NT2/D1 (cell line): ENCODE measurements around the gene RBM38.

Experiments used
- DNase-seq: peaks from one replicate; pipeline ENCODE4 v3.0.0-alpha.2; 2011; ENCODE audit warnings: low read depth, low spot score
- H3K27me3 ChIP-seq: 2 replicates; pipeline ENCODE4 v1.6.0; 2011; ENCODE audit warnings: mild to moderate bottlenecking; ENCODE audit not compliant: insufficient read length, insufficient read depth
- H3K36me3 ChIP-seq: 2 replicates; pipeline ENCODE4 v1.6.1; 2011; ENCODE audit warnings: mild to moderate bottlenecking, low read length, mixed read lengths; ENCODE audit not compliant: insufficient read depth, insufficient read length
- H3K4me1 ChIP-seq: 2 replicates; pipeline ENCODE4 v1.5.1; 2011; ENCODE audit not compliant: insufficient read depth, insufficient read length
- H3K4me3 ChIP-seq: 2 replicates; pipeline ENCODE4 v1.5.1; 2011; ENCODE audit warnings: low read depth; ENCODE audit not compliant: insufficient read length
- H3K9ac ChIP-seq: 2 replicates; pipeline ENCODE4 v1.6.0; 2011; ENCODE audit warnings: low read depth; ENCODE audit not compliant: insufficient read length
- H3K9me3 ChIP-seq: 2 replicates; pipeline ENCODE4 v1.5.1; 2011; ENCODE audit warnings: mild to moderate bottlenecking, low read length; ENCODE audit not compliant: insufficient read depth
- SUZ12 ChIP-seq: IDR thresholded peaks from 2 replicates; pipeline ENCODE4 v1.6.1; 2011; ENCODE audit not compliant: insufficient read length, insufficient read depth; ENCODE audit errors: extremely low read depth
- YY1 ChIP-seq: IDR thresholded peaks from 2 replicates; pipeline ENCODE4 v1.6.1; 2011; ENCODE audit not compliant: insufficient read length, insufficient read depth
- ZNF274 ChIP-seq: IDR thresholded peaks from 2 replicates; pipeline ENCODE4 v1.6.1; 2011; ENCODE audit warnings: mild to moderate bottlenecking, low read depth, low read length

The RBM38 gene

DNA sequence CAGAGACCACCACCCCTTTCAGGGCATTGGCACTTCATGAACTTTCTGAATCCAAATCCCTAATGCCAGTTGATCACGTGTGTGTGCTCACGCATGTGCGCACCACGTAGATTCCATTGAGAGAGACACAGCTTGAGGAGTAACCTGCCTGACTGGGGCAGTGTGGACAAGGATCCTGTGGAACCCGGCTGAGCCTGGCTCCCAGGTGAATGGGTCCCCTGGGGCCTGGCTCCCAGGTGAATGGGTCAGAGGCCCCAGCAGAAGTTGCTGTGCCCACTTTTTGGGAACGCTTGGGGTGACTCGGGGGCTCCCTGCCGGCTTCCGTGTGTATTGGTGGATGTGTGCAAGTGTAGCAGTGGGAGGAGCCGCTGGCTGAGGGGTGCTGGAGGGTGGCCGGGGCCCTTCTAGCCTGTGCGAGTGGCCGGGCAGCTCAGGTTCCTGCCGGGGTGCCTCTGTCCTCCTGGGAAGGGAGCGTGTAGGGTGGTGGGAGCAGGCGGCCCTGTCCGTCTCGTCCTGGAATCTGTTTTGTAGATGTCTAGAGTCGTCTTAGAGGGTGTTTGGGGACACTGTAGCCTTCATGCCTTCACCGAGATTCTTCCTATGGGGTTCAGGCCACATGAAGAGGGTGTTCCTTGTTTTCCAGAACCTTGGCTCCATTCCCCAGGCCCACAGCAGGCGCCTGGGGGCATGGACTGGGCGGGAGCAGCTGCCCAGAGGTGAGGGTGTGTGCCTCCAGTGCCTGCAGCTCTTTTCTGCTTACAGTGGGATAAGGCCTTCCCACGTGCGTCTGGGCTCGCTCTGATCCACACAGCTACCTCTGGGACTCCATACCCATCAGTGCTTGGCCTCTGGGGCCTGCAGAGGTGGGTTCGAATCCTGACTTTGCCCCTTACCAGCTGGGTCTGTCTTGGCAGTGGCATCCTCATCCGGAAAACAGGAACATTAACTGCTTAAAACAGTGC, 3.2 kb downstream of the RBM38 start:
- Histone ChIP-seq H3K27me3 (peaks cover 13% of the 10 kb centered on the region), H3K4me3 (no peak overlapping the region), H3K4me1 (peaks cover 39% of the 10 kb centered on the region), H3K9me3 (no peaks in the 10 kb centered on the region), H3K36me3 (peaks cover 69% of the 10 kb centered on the region), H3K9ac (peak overlapping the region; percentile 23)
- no peak for DNase-seq
- no peak for TF ChIP-seq SUZ12
- no peak for TF ChIP-seq ZNF274
- TF ChIP-seq YY1, result no peak

DNA sequence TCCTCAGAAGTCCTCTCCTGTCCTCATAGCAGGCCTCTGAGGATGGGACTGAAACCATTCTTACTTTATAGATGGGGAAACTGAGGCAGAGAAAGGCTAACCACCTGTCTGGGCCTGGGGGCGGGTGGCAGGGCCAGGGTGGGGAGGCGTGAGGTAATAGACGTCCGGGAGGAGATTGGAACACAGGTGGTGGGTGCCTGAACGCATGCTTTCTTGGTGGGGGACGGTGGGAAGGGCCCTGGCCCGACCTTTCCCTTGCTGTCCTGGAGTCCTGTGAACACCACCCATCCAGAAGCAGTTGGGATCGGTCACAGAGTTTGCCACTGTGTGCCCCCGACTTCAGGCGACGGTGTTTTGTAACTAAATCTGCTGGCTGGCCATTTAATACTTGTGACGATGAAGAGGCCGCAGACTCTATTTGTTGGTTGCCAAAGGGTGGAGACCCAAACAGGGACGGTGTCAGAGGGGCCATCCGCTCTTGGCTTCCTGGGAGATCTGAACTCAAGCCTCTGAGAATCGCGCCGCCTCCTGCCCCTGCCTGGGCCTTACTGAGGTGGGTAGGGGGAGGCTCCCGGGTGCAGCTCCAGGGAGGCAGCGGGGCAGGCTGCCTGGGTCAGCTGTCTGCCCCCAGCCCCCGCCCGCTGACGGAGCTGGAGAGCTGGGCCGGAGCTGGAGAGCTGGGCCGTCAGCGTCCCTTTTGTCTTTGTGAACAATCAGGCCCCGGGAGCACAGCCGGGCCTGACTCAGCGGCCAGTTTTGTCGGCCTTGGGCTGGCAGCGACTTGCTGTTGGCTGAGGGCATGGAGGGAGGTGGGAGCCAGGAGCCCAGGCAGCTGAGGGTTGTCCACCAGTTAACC, 4.1 kb downstream of the RBM38 start:
- no peaks in the 10 kb centered on the region for H3K9me3 ChIP-seq
- H3K36me3 ChIP-seq, result peaks cover 79% of the 10 kb centered on the region
- H3K4me3 ChIP-seq, result no peak overlapping the region
- H3K4me1 ChIP-seq, result peaks cover 40% of the 10 kb centered on the region
- H3K27me3 ChIP-seq, result peaks cover 6% of the 10 kb centered on the region
- no peak for DNase-seq
- H3K9ac ChIP-seq, result peak overlapping the region; percentile 68
- no peak for TF ChIP-seq SUZ12
- no peak for TF ChIP-seq YY1
- no peak for TF ChIP-seq ZNF274

GRCh38 chr20:57396212-57396983, 5.2 kb downstream of the RBM38 start:
- no peak overlapping the region for H3K4me3 ChIP-seq
- TF ChIP-seq SUZ12, result no peak
- no peak for TF ChIP-seq YY1
- no peak for TF ChIP-seq ZNF274
- H3K9ac ChIP-seq, result no peak overlapping the region
- H3K36me3 ChIP-seq, result peaks cover 89% of the 10 kb centered on the region
- no peak for DNase-seq
- H3K9me3 ChIP-seq, result no peaks in the 10 kb centered on the region
- H3K4me1 ChIP-seq, result peaks cover 43% of the 10 kb centered on the region
- H3K27me3 ChIP-seq, result no peaks in the 10 kb centered on the region

DNA sequence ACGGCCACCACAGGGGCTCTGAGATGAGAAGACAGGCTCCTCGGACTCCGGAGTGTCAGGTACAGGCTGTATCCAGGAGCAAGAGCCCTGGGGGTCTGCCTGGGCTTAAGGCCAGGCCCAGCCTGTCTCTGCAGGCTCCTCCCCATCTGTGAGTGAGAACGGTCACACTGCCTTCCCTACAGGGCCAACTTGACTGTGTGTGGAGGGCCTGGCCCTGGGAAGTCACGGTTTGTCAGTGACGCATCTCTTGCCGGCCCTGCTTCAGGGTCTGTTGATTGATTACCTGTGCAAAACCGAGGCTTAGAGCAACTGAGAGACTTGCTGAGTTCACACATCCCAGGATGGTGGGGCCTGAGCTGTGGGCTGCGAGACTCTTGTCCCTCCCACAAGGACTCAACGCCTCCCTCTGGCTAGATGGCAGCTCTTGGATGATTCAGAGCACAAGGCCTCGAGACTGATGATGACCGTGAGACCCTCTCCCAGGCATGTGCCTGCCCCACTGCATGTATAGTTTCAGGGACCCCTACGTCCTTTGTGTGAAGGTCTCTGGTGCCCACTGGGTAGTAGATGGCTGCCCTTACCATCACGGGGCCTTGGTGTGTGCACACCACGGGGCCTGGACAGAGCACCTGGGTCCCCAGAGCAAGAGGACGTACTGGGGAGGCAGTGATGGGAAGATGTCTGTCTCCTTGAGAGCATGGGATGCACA, 5.9 kb downstream of the RBM38 start:
- no peak for DNase-seq
- no peak overlapping the region for H3K4me3 ChIP-seq
- peaks cover 43% of the 10 kb centered on the region for H3K4me1 ChIP-seq
- TF ChIP-seq ZNF274, result no peak
- TF ChIP-seq YY1, result no peak
- no peak for TF ChIP-seq SUZ12
- H3K9me3 ChIP-seq, result no peaks in the 10 kb centered on the region
- peaks cover 95% of the 10 kb centered on the region for H3K36me3 ChIP-seq
- peak overlapping the region; percentile 52 for H3K9ac ChIP-seq
- no peaks in the 10 kb centered on the region for H3K27me3 ChIP-seq

- no peak for DNase-seq
- Histone ChIP-seq H3K36me3 (peaks cover 95% of the 10 kb centered on the region), H3K9ac (no peak overlapping the region), H3K27me3 (no peaks in the 10 kb centered on the region), H3K4me1 (peaks cover 44% of the 10 kb centered on the region), H3K4me3 (no peak overlapping the region), H3K9me3 (no peaks in the 10 kb centered on the region)
- TF ChIP-seq SUZ12, result no peak
- no peak for TF ChIP-seq ZNF274
- TF ChIP-seq YY1, result no peak
Observed at GRCh38 chr20:57397693-57398108, 6.5 kb downstream of the RBM38 start.

GRCh38 chr20:57398231-57398821, 7.1 kb downstream of the RBM38 start:
- Histone ChIP-seq H3K4me3 (no peak overlapping the region), H3K9ac (no peak overlapping the region), H3K36me3 (peaks cover 95% of the 10 kb centered on the region), H3K27me3 (no peaks in the 10 kb centered on the region), H3K9me3 (no peaks in the 10 kb centered on the region), H3K4me1 (peaks cover 44% of the 10 kb centered on the region)
- TF ChIP-seq YY1 (no peak), SUZ12 (no peak), ZNF274 (no peak)
- DNase-seq, result no peak
